Neural progenitor cell (in vitro differentiated cells): Measurements from ENCODE around the gene DOCK11.
"Not testable (repeated sequence)": the region's sequence is repeated elsewhere in the genome, so short reads cannot be mapped to it uniquely, and the experiment has no call there.

Experiments used
- EZH2 ChIP-seq: fragments of 200-600 bp; sonication (generic); IDR thresholded peaks from 2 replicates; pipeline ENCODE4 v1.6.1; 2017; ENCODE audit warnings: antibody characterized with exemption, mild to moderate bottlenecking, moderate library complexity
- EZH2phosphoT487 ChIP-seq: fragments of 200-600 bp; sonication (generic); IDR thresholded peaks from 2 replicates; pipeline ENCODE4 v1.6.1; 2017; ENCODE audit warnings: antibody characterized with exemption
- TF ChIP-seq, protein P1 (sequence below): fragments of 200-600 bp; sonication (generic); IDR thresholded peaks from 2 replicates; pipeline ENCODE4 v1.5.1; 2017; ENCODE audit warnings: antibody characterized with exemption, mild to moderate bottlenecking

DNA sequence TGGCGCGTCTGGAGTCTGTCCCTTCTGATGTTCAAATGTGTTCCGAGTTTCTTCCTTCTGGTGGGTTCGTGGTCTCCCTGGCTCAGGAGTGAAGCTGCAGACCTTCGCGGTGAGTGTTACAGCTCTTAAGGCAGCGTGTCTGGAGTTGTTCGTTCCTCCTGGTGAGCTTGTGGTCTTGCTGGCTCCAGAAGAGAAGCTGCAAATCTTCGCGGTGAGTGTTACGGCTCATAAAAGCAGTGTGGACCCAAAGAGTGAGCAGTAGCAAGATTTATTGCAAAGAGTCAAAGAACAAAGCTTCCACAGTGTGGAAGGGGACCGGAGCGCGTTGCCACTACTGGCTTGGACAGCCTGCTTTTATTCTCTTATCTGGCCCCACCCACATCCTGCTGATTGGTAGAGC is 220.3 kb downstream of the DOCK11 start:
- TF ChIP-seq, protein P1, sequence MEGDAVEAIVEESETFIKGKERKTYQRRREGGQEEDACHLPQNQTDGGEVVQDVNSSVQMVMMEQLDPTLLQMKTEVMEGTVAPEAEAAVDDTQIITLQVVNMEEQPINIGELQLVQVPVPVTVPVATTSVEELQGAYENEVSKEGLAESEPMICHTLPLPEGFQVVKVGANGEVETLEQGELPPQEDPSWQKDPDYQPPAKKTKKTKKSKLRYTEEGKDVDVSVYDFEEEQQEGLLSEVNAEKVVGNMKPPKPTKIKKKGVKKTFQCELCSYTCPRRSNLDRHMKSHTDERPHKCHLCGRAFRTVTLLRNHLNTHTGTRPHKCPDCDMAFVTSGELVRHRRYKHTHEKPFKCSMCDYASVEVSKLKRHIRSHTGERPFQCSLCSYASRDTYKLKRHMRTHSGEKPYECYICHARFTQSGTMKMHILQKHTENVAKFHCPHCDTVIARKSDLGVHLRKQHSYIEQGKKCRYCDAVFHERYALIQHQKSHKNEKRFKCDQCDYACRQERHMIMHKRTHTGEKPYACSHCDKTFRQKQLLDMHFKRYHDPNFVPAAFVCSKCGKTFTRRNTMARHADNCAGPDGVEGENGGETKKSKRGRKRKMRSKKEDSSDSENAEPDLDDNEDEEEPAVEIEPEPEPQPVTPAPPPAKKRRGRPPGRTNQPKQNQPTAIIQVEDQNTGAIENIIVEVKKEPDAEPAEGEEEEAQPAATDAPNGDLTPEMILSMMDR: not testable (repeated sequence)
- TF ChIP-seq EZH2phosphoT487, EZH2: not testable (repeated sequence)
